Activated naive CD4-positive, alpha-beta T cell treated with anti-CD3 and anti-CD28 coated beads, Interleukin-2, amount 10 ng/mL, durations not matched to agents 7 days and 5 days (primary cell): ENCODE results near the gene ACP1.

Experiments used
- CTCF ChIA-PET: fragments of 350-600 bp; sonication (Branson Sonifier 250); formaldehyde crosslinking; loops from one replicate; lab custom pipeline; 2021; ENCODE audit warnings: antibody characterized with exemption; lab: Charles Lee
- DNase-seq: peaks from one replicate; pipeline ENCODE4 v3.0.0-alpha.2; 2020
- H3K27ac Mint-ChIP-seq: one replicate; pipeline ENCODE4 v1.8.0; 2021; ENCODE audit warnings: mild to moderate bottlenecking, moderate library complexity, mixed read lengths
- H3K27me3 Mint-ChIP-seq: one replicate; pipeline ENCODE4 v1.8.0; 2021; ENCODE audit warnings: mild to moderate bottlenecking, mixed read lengths
- H3K36me3 Mint-ChIP-seq: one replicate; pipeline ENCODE4 v1.8.0; 2021; ENCODE audit warnings: mixed read lengths
- H3K4me1 Mint-ChIP-seq: one replicate; pipeline ENCODE4 v1.8.0; 2021; ENCODE audit warnings: mixed read lengths
- H3K4me3 Mint-ChIP-seq: one replicate; pipeline ENCODE4 v1.8.0; 2021; ENCODE audit warnings: mild to moderate bottlenecking, moderate library complexity, mixed read lengths
- H3K9me3 Mint-ChIP-seq: one replicate; pipeline ENCODE4 v1.8.0; 2021; ENCODE audit warnings: mixed read lengths

Gene ACP1

GRCh38 chr2:320561-320960, 55.8 kb downstream of the ACP1 start:
- H3K9me3 Mint-ChIP-seq, result peaks cover 9% of the 10 kb centered on the region
- peaks cover 4% of the 10 kb centered on the region for H3K36me3 Mint-ChIP-seq
- CTCF ChIA-PET, result no interaction called here
- no peak overlapping the region for H3K4me3 Mint-ChIP-seq
- H3K4me1 Mint-ChIP-seq, result peaks cover 9% of the 10 kb centered on the region
- no peak overlapping the region for H3K27ac Mint-ChIP-seq
- DNase-seq, result no peak
- H3K27me3 Mint-ChIP-seq, result peaks cover 19% of the 10 kb centered on the region

- Mint-ChIP-seq H3K27ac (no peak overlapping the region), H3K36me3 (peaks cover 4% of the 10 kb centered on the region), H3K27me3 (peaks cover 19% of the 10 kb centered on the region), H3K4me3 (no peak overlapping the region), H3K4me1 (peaks cover 11% of the 10 kb centered on the region), H3K9me3 (peaks cover 9% of the 10 kb centered on the region)
- CTCF ChIA-PET, result no interaction called here
- no peak for DNase-seq
Observed at GRCh38 chr2:322326-322725, 57.6 kb downstream of the ACP1 start.

- Mint-ChIP-seq H3K36me3 (peaks cover 4% of the 10 kb centered on the region), H3K4me1 (peaks cover 8% of the 10 kb centered on the region), H3K27ac (no peak overlapping the region), H3K27me3 (peaks cover 19% of the 10 kb centered on the region), H3K4me3 (no peak overlapping the region), H3K9me3 (peaks cover 9% of the 10 kb centered on the region)
- DNase-seq, result no peak
- CTCF ChIA-PET, result no interaction called here
Observed at GRCh38 chr2:323035-323434, 58.3 kb downstream of the ACP1 start.
